A549 (cell line): ENCODE results near the gene PARP12.

ENCODE experiments used
- CEBPB ChIP-seq, 2 experiments: fragments of >200 bp in 1 of 2; sonication (Bioruptor Twin) in 1 of 2; formaldehyde crosslinking in 1 of 2; IDR thresholded peaks; 2 replicates each; pipeline ENCODE4 v1.6.1; 2012 to 2016
- EP300 ChIP-seq, 2 experiments: fragments of >200 bp; sonication (Bioruptor Twin); formaldehyde crosslinking; IDR thresholded peaks; 2 replicates in 1 of 2; 3 replicates in 1 of 2; pipeline ENCODE4 v1.6.1; 2016 to 2017
- FOSL2 ChIP-seq, 2 experiments: fragments of 450-650 bp in 1 of 2; fragments of >200 bp in 1 of 2; sonication (Bioruptor Twin) in 1 of 2; formaldehyde crosslinking; IDR thresholded peaks; 2 replicates each; pipeline versions ENCODE4 v1.5.0 to v1.6.1; 2016 to 2020; ENCODE audit warnings: mild to moderate bottlenecking in 1 of 2, moderate library complexity in 1 of 2
- POLR2A ChIP-seq: IDR thresholded peaks from 2 replicates; pipeline ENCODE4 v1.6.1; 2012; ENCODE audit warnings: mild to moderate bottlenecking, low read length
- RARB ChIP-seq: fragments of 250-450 bp; sonication (Bioruptor Pico); IDR thresholded peaks from 2 replicates; pipeline ENCODE4 v1.8.0; 2021; ENCODE audit warnings: mild to moderate bottlenecking, moderate library complexity
- SMC3 ChIP-seq: fragments of >200 bp; sonication (Bioruptor Twin); formaldehyde crosslinking; IDR thresholded peaks from 3 replicates; pipeline ENCODE4 v1.6.1; 2018; ENCODE audit warnings: inconsistent platforms
- TF ChIP-seq, protein P1 (sequence below): fragments of >200 bp; sonication (Bioruptor Twin); formaldehyde crosslinking; IDR thresholded peaks from 3 replicates; pipeline ENCODE4 v1.5.1; 2016
- TF ChIP-seq, protein P2 (sequence below): IDR thresholded peaks from 2 replicates; pipeline ENCODE4 v1.6.1; 2012

DNA sequence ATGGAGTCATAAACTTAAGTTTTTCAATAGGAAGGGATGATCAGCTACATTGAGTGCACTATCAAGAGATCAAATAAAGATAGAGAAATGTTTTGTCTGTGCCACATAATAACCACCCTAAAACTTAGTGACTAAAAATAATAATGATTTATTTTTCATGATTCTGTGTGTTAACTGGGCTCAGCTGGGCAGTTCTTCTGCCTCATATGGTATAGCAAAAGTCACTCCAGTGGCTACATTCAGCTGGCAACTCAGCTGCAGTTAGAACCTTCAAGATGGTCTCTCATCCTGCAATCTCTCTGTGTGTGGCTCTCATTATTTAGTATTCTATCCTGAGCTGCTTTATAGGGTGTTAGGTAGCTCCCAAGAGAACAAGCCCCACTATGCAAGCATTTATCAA, 7.8 kb upstream of the PARP12 start:
- TF ChIP-seq, protein P1, sequence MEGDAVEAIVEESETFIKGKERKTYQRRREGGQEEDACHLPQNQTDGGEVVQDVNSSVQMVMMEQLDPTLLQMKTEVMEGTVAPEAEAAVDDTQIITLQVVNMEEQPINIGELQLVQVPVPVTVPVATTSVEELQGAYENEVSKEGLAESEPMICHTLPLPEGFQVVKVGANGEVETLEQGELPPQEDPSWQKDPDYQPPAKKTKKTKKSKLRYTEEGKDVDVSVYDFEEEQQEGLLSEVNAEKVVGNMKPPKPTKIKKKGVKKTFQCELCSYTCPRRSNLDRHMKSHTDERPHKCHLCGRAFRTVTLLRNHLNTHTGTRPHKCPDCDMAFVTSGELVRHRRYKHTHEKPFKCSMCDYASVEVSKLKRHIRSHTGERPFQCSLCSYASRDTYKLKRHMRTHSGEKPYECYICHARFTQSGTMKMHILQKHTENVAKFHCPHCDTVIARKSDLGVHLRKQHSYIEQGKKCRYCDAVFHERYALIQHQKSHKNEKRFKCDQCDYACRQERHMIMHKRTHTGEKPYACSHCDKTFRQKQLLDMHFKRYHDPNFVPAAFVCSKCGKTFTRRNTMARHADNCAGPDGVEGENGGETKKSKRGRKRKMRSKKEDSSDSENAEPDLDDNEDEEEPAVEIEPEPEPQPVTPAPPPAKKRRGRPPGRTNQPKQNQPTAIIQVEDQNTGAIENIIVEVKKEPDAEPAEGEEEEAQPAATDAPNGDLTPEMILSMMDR = no peak
- TF ChIP-seq, protein P2, sequence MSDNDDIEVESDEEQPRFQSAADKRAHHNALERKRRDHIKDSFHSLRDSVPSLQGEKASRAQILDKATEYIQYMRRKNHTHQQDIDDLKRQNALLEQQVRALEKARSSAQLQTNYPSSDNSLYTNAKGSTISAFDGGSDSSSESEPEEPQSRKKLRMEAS = no peak
- TF ChIP-seq POLR2A (no peak), FOSL2 (IDR thresholded peaks at IDR 0.05) (no peak), FOSL2 (CRISPR knock-in tag; IDR thresholded peaks at IDR 0.05) (no peak), CEBPB (IDR thresholded peaks at IDR 0.05) (no peak), EP300 (IDR thresholded peaks at IDR 0.05) (no peak), SMC3 (no peak), RARB (no peak)
